Uterus (tissue), 4 donors: ENCODE results near the gene KDM1B. TPM values are rescaled to one million over a fixed set of nuclear protein-coding genes. Genes with fewer than 3 reads are reported as not detected.

Experiments used
- DNase-seq, 2 donors: peaks; one replicate each; pipeline ENCODE4 v3.0.0-alpha.2; 2019 to 2020
- H3K27ac ChIP-seq, 2 donors: fragments of 200-600 bp; sonication (generic); 1 replicate in 1 of 2; 2 replicates in 1 of 2; pipeline ENCODE4 v1.5.1; 2016 to 2018
- H3K27me3 ChIP-seq, 2 donors: fragments of 200-600 bp; sonication (generic); one replicate each; pipeline ENCODE4 v1.5.1; 2018 to 2019; ENCODE audit warnings: control low read depth in 1 of 2
- H3K36me3 ChIP-seq, 2 donors: fragments of 200-600 bp; sonication (generic); one replicate each; pipeline ENCODE4 v1.5.1; 2019; ENCODE audit warnings: control low read depth in 1 of 2
- H3K4me1 ChIP-seq, 2 donors: fragments of 200-600 bp; sonication (generic); one replicate each; pipeline ENCODE4 v1.5.1; 2018 to 2019; ENCODE audit warnings: control low read depth in 1 of 2
- H3K4me3 ChIP-seq, 2 donors: fragments of 200-600 bp; sonication (generic); 1 replicate in 1 of 2; 2 replicates in 1 of 2; pipeline ENCODE4 v1.5.1; 2018 to 2019; ENCODE audit warnings: mild to moderate bottlenecking in 1 of 2
- H3K9me3 ChIP-seq, 2 donors: fragments of 200-600 bp; sonication (generic); one replicate each; pipeline ENCODE4 v1.5.1; 2019; ENCODE audit warnings: control low read depth in 1 of 2
- CTCF ChIP-seq, 4 experiments: fragments of 200-600 bp in 2 of 4; fragments of 450-650 bp in 2 of 4; sonication (generic) in 2 of 4; IDR thresholded peaks; one replicate each; pipeline ENCODE4 v1.5.1; 2016 to 2019; ENCODE audit warnings: antibody characterized with exemption in 4 of 4, mild to moderate bottlenecking in 2 of 4, moderate library complexity in 1 of 4
- POLR2A ChIP-seq, 2 donors: fragments of 450-650 bp; IDR thresholded peaks; one replicate each; pipeline ENCODE4 v1.6.1; 2016; ENCODE audit warnings: antibody characterized with exemption in 2 of 2, mild to moderate bottlenecking in 1 of 2, moderate library complexity in 1 of 2
- intact Hi-C: fragments of 100-400 bp; cut with DNase I; formaldehyde crosslinking; loops from one replicate; pipeline ENCODE4 v1.15.1; 2023; ENCODE audit warnings: low total_unique reads
- total RNA-seq, 4 donors: library from RNA; depleted of rRNA in 3 of 4; stranded (reverse); fragments of >200 nt in 3 of 4; gene quantifications; one replicate each; pipeline versions ENCODE4 v1.1.0 to v1.2.4, GENCODE V29; 2014 to 2023
- donor health status: DM: yes; HTN: yes; CAD: no.

The KDM1B gene
- total RNA-seq, 4 donors from 2014 or later: 10.6 to 24.7 (median 14.0) TPM

DNA sequence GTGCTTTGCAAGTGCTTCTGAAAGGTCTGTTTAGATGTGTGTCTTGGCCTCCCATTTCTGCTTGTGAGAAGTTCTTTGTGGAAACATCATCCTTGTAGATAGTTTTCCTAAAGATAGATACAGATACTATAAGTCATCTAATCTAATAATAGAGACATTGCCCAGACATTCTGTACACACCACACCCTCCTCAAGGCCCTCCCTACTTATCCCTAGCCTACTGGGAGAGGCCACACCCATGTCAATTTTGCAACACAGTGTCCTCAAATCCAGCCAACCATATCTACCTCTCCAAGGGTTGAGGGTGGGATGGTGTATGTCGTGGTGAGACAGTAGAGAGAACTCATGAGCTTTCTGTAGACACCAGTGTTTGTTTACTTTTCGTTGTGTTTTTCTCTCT, 6.2 kb downstream of the KDM1B start:
- Histone ChIP-seq H3K27ac (no peak overlapping the region), H3K4me1 (no peaks in the 10 kb centered on the region), H3K36me3 (no peaks in the 10 kb centered on the region), H3K9me3 (no peaks in the 10 kb centered on the region), H3K27me3 (no peaks in the 10 kb centered on the region), H3K4me3 (no peak overlapping the region)
- intact Hi-C loops: no loop called here
- TF ChIP-seq POLR2A (IDR thresholded peaks at IDR 0.05) (no peak), CTCF (IDR thresholded peaks at IDR 0.05) (no peak)
- DNase-seq: no peak

DNA sequence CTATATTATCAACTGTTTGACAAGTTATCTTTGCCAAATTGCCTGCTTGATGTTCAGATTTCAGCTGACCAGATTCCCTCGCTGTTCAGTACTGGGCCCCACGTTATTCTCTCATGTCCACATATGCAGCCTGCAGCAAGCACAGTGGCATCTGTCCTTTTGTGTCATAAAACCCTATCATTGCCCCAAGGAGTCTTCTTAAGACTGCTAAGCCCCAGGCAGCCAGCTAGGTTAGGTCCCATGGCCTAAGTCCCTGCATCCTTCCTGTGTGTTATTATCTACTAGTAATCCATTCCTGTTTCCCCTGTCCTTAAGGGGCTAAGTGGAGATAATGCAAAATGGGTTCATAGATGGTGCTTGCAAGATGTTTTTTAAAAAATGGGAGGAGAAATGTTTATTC, 7.2 kb downstream of the KDM1B start:
- Histone ChIP-seq H3K4me1 (no peaks in the 10 kb centered on the region), H3K4me3 (no peak overlapping the region), H3K27me3 (no peaks in the 10 kb centered on the region), H3K36me3 (no peaks in the 10 kb centered on the region), H3K9me3 (no peaks in the 10 kb centered on the region), H3K27ac (no peak overlapping the region)
- intact Hi-C loops: no loop called here
- TF ChIP-seq CTCF (IDR thresholded peaks at IDR 0.05) (no peak), POLR2A (IDR thresholded peaks at IDR 0.05) (no peak)
- DNase-seq: no peak

GRCh38 chr6:18165751-18166150, 10.5 kb downstream of the KDM1B start:
- DNase-seq: no peak
- Histone ChIP-seq H3K4me3 (no peak overlapping the region), H3K27ac (no peak overlapping the region), H3K27me3 (no peaks in the 10 kb centered on the region), H3K36me3 (peaks cover 0 to 5% of the 10 kb centered on the region in 2 donors), H3K9me3 (no peaks in the 10 kb centered on the region), H3K4me1 (no peaks in the 10 kb centered on the region)
- intact Hi-C loops: no loop called here
- TF ChIP-seq POLR2A (IDR thresholded peaks at IDR 0.05) (no peak), CTCF (IDR thresholded peaks at IDR 0.05) (no peak)

- no peak overlapping the region for H3K4me3 ChIP-seq
- H3K9me3 ChIP-seq: no peaks in the 10 kb centered on the region
- peaks cover 0 to 5% of the 10 kb centered on the region in 2 donors for H3K36me3 ChIP-seq
- no peak overlapping the region for H3K27ac ChIP-seq
- intact Hi-C loops: no loop called here
- H3K27me3 ChIP-seq: no peaks in the 10 kb centered on the region
- DNase-seq: no peak
- TF ChIP-seq POLR2A (IDR thresholded peaks at IDR 0.05): no peak
- no peak for TF ChIP-seq CTCF (IDR thresholded peaks at IDR 0.05)
- H3K4me1 ChIP-seq: no peaks in the 10 kb centered on the region
Observed at GRCh38 chr6:18166312-18167036, 11.3 kb downstream of the KDM1B start.

GRCh38 chr6:18168264-18168663, 13.0 kb downstream of the KDM1B start:
- intact Hi-C loops: no loop called here
- Histone ChIP-seq H3K27ac (no peak overlapping the region), H3K4me1 (no peaks in the 10 kb centered on the region), H3K4me3 (no peak overlapping the region), H3K9me3 (no peaks in the 10 kb centered on the region), H3K36me3 (peaks cover 0 to 5% of the 10 kb centered on the region in 2 donors), H3K27me3 (no peaks in the 10 kb centered on the region)
- TF ChIP-seq POLR2A (IDR thresholded peaks at IDR 0.05): no peak
- TF ChIP-seq CTCF (IDR thresholded peaks at IDR 0.05): no peak
- DNase-seq: no peak
